Smooth muscle cell (in vitro differentiated cells): ENCODE data around the gene ALDH3A2. TPM values are rescaled to one million over a fixed set of nuclear protein-coding genes. Genes with fewer than 3 reads are reported as not detected.
A peak's percentile ranks its signal among the peaks of the same experiment; 100 is the strongest.

Source experiments
- DNase-seq: peaks from one replicate; lab custom pipeline; 2025; ENCODE audit not compliant: unreplicated experiment; lab: John Stamatoyannopoulos, UW
- H2AFZ ChIP-seq: fragments of 200-600 bp; sonication (generic); 2 replicates; pipeline ENCODE4 v1.6.0; 2016; ENCODE audit warnings: antibody characterized with exemption, low read depth, mild to moderate bottlenecking
- H3F3A ChIP-seq: fragments of 200-600 bp; sonication (generic); 2 replicates; pipeline ENCODE4 v1.6.0; 2017; ENCODE audit warnings: antibody characterized with exemption, low read depth
- H3K27ac ChIP-seq: fragments of 200-600 bp; sonication (generic); 2 replicates; pipeline ENCODE4 v1.5.1; 2016; ENCODE audit warnings: low read depth, mild to moderate bottlenecking
- H3K27me3 ChIP-seq: fragments of 200-600 bp; sonication (generic); 2 replicates; pipeline ENCODE4 v1.6.1; 2016; ENCODE audit warnings: low read depth, mild to moderate bottlenecking
- H3K36me3 ChIP-seq: fragments of 200-600 bp; sonication (generic); 2 replicates; pipeline ENCODE4 v1.5.1; 2016; ENCODE audit warnings: low read depth
- H3K4me1 ChIP-seq: fragments of 200-600 bp; sonication (generic); 2 replicates; pipeline ENCODE4 v1.5.1; 2016; ENCODE audit warnings: low read depth
- H3K4me2 ChIP-seq: fragments of 200-600 bp; sonication (generic); 2 replicates; pipeline ENCODE4 v1.6.0; 2016; ENCODE audit warnings: mild to moderate bottlenecking
- H3K4me3 ChIP-seq: fragments of 200-600 bp; sonication (generic); 2 replicates; pipeline ENCODE4 v1.5.1; 2016; ENCODE audit warnings: mild to moderate bottlenecking
- H3K79me2 ChIP-seq: fragments of 200-600 bp; sonication (generic); 2 replicates; pipeline ENCODE4 v1.6.0; 2016; ENCODE audit warnings: low read depth, mild to moderate bottlenecking
- H3K9ac ChIP-seq: fragments of 200-600 bp; sonication (generic); 2 replicates; pipeline ENCODE4 v1.6.0; 2016; ENCODE audit warnings: low read depth
- H3K9me3 ChIP-seq: fragments of 200-600 bp; sonication (generic); replicated peaks from 2 replicates; pipeline ENCODE4 v1.5.1; 2016; ENCODE audit warnings: low read depth
- H4K20me1 ChIP-seq: fragments of 200-600 bp; sonication (generic); 2 replicates; pipeline ENCODE4 v1.6.0; 2016; ENCODE audit warnings: low read depth
- CTCF ChIP-seq: fragments of 200-600 bp; sonication (generic); IDR thresholded peaks from 2 replicates; pipeline ENCODE4 v1.5.1; 2017; ENCODE audit warnings: borderline replicate concordance, mild to moderate bottlenecking, antibody characterized with exemption; ENCODE audit not compliant: insufficient read depth, poor library complexity, severe bottlenecking
- WGBS: methylation state at CpG from one replicate; pipeline ENCODE4 v1.1.7; 2016; ENCODE audit warnings: low lambda C conversion rate; 5-methylcytosine and 5-hydroxymethylcytosine counted together
- polyA plus RNA-seq: library from polyadenylated mRNA; unstranded; fragments of >200 nt; fragmentation: Nextera tagmentation; extraction: Ambion mirVana; gene quantifications from 2 replicates; pipeline ENCODE4 v1.2.1, GENCODE V29; 2016
- total RNA-seq: library from RNA; depleted of rRNA; stranded (reverse); fragments of >200 nt; gene quantifications from 2 replicates; pipeline ENCODE4 v1.2.3, GENCODE V29; 2014

The ALDH3A2 gene
- total and polyA plus RNA-seq, 2 experiments from 2014 or later, result 13.5 to 26.9 TPM

GRCh38 chr17:19644493-19645210, 3.9 kb upstream of the ALDH3A2 start:
- no peak overlapping the region for H3K9ac ChIP-seq
- H3K4me2 ChIP-seq, result no peak overlapping the region
- no peak for DNase-seq
- TF ChIP-seq CTCF, result no peak
- H3K4me3 ChIP-seq, result no peak overlapping the region
- no peaks in the 10 kb centered on the region for H3K9me3 ChIP-seq
- WGBS, result 91% methylated on average over 5 of the region's 5 CpGs
- H3K36me3 ChIP-seq, result no peaks in the 10 kb centered on the region
- no peak overlapping the region for H3K27ac ChIP-seq
- H3K79me2 ChIP-seq, result peaks cover 4% of the 10 kb centered on the region
- no peaks in the 10 kb centered on the region for H3F3A ChIP-seq
- H2AFZ ChIP-seq, result no peak overlapping the region
- H4K20me1 ChIP-seq, result no peaks in the 10 kb centered on the region
- no peaks in the 10 kb centered on the region for H3K27me3 ChIP-seq
- peaks cover 15% of the 10 kb centered on the region for H3K4me1 ChIP-seq

GRCh38 chr17:19645734-19646201, 2.8 kb upstream of the ALDH3A2 start:
- Histone ChIP-seq H3K27ac (no peak overlapping the region), H3K4me3 (no peak overlapping the region), H3K79me2 (peaks cover 11% of the 10 kb centered on the region), H4K20me1 (no peaks in the 10 kb centered on the region), H3K9ac (no peak overlapping the region), H3F3A (no peaks in the 10 kb centered on the region), H2AFZ (no peak overlapping the region), H3K4me1 (peaks cover 16% of the 10 kb centered on the region), H3K27me3 (no peaks in the 10 kb centered on the region), H3K4me2 (no peak overlapping the region), H3K9me3 (no peaks in the 10 kb centered on the region), H3K36me3 (no peaks in the 10 kb centered on the region)
- WGBS, result 17% methylated on average over 4 of the region's 4 CpGs
- no peak for DNase-seq
- peak; percentile 62 for TF ChIP-seq CTCF

DNA sequence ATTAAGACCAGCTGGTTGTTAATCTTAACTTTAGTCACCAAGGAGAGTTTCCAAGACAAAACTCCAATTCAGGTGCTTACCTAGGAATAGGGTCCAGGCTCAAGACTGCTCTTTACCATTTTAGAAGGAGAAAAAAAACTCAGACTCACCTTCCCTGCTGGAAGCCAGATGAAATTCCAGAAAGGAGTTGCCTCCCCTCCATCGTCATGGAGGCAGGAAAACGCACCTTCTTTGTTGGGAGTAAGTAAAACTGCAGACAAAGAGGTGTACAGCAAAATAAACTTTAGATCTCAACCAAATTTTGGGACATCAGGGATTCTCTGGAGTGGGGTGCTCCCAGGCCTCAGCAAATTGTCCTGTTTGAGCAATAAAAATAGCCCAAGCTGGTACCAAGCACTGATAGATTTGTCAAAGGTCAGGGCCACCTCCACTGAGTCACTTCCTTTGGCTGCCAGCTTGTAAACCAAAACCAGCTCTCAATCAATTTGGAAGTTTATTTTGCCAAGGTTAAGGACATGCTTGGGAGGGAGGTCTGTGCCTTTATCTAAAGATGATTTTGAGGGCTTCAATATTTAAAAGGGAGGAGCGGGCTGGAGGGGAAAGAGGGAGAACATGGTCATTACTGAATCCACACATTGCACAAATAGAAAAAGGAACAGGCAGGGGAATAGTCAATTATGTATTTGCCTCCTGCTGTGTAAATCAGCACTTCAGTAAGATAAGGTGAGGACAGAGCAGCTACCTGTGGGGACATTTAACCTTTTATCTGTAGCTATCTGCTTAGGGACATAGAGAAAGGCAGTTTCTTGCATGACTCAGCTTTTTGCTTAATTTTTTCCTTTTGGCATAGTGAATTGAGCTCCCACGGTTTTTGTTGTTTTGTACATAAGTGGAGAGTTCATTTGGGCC, 1.5 kb upstream of the ALDH3A2 start:
- Histone ChIP-seq H3F3A (no peaks in the 10 kb centered on the region), H3K4me1 (peaks cover 16% of the 10 kb centered on the region), H3K4me3 (peak overlapping the region; percentile 56), H3K4me2 (peak overlapping the region; percentile 80), H3K36me3 (no peaks in the 10 kb centered on the region), H4K20me1 (peaks cover 7% of the 10 kb centered on the region), H3K27me3 (no peaks in the 10 kb centered on the region), H3K9me3 (no peaks in the 10 kb centered on the region), H3K9ac (peak overlapping the region; percentile 40), H3K79me2 (peaks cover 11% of the 10 kb centered on the region), H3K27ac (peak overlapping the region; percentile 67), H2AFZ (peak overlapping the region; percentile 95)
- no peak for DNase-seq
- no peak for TF ChIP-seq CTCF
- 47% methylated on average over 4 of the region's 4 CpGs for WGBS
